Measurements from ENCODE around the gene PDE4D.

- TF ChIP-seq CTCF (conservative IDR thresholded peaks at IDR 0.05; ENCODE audit: low read depth, low read length) (no peak), EZH2 (IDR thresholded peaks at IDR 0.05; ENCODE audit: borderline replicate concordance, low read depth, low read length, poor library complexity, severe bottlenecking) (no peak)
Observed at GRCh38 chr5:59609501-59610265, 283.8 kb downstream of the PDE4D start.
